ENCODE data around the gene AOC2. TPM values are rescaled to one million over a fixed set of nuclear protein-coding genes. Genes with fewer than 3 reads are reported as not detected.

AOC2 gene
- polyA plus RNA-seq, 1 donor (not counting 4 experiments of a cell fraction or from before 2014, with no cell fraction given), result 0.94 TPM

DNA sequence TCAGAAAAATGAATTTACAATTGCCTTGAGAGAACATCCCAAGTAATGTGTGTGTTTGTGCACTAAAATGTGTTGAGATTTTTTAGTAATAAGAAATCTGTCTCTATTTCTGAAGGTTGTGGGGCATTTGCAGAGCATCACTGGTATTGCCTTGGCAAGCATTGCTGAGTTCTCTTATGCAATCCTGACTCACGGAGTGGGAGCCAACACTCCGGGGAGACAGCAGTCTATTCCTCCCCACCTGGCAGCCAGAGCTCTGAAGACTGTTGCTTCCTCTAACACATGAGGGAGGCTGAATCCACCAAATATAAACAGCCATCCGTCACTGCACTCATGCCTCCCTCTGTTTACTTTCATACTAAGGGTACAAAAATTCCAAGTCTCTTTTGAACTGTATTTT lies 35.1 kb upstream of the AOC2 start:
- dilution Hi-C loops (cut with MboI; ENCODE audit: extremely low pct_ligation_motif_present, low sequenced_read_pairs), result no loop called here

DNA sequence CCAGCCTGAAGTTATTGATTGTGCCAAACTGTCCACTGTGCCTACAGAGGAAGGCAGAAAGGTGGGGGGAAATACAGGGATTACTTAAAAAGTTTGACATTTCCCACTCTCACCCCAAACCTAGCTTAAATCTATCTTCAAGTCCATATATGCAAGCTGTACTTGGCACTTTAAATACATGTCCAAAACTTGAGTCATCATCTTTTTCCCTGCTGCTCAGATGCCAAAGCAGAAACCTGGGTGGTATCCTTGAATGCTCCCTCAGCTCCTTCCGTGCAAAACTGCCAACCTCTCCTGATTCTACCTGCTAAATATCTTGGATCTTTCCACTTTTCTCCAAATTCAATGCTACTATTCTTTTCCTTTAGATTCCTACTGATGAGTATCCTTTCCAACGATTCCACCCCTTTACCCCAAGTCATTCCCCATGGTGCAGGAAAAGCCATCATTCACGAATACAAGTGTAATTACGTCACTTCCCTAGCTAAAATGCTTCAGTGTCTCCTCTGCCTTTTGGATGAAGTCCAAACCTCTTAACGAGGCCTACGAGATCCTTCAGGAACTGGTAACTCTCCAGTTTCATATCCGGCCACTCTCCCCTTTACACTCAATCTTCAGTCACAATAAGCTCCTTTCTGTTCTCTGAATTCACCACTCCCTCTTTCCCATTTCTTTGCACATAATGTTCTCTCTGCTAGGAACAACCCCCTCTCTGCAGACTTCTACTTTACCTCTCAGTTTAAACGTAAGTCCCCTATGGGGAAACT lies 29.6 kb upstream of the AOC2 start:
- dilution Hi-C loops (cut with MboI; ENCODE audit: extremely low pct_ligation_motif_present, low sequenced_read_pairs), result no loop called here

More for the DNA sequence above, 35.1 kb upstream of the AOC2 start:
- no peak for TF ChIP-seq EZH2 (IDR thresholded peaks at IDR 0.05; ENCODE audit: low read length)
- TF ChIP-seq, protein P1, sequence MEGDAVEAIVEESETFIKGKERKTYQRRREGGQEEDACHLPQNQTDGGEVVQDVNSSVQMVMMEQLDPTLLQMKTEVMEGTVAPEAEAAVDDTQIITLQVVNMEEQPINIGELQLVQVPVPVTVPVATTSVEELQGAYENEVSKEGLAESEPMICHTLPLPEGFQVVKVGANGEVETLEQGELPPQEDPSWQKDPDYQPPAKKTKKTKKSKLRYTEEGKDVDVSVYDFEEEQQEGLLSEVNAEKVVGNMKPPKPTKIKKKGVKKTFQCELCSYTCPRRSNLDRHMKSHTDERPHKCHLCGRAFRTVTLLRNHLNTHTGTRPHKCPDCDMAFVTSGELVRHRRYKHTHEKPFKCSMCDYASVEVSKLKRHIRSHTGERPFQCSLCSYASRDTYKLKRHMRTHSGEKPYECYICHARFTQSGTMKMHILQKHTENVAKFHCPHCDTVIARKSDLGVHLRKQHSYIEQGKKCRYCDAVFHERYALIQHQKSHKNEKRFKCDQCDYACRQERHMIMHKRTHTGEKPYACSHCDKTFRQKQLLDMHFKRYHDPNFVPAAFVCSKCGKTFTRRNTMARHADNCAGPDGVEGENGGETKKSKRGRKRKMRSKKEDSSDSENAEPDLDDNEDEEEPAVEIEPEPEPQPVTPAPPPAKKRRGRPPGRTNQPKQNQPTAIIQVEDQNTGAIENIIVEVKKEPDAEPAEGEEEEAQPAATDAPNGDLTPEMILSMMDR (optimal IDR thresholded peaks at IDR 0.05 in 1 of 3, IDR thresholded peaks at IDR 0.05 in 1 of 3, conservative IDR thresholded peaks at IDR 0.05 in 1 of 3; ENCODE audit: extremely low read depth in 1 of 3, insufficient read depth in 2 of 3, low read length in 3 of 3), result no peak
- Histone ChIP-seq H3K27me3 (ENCODE audit: control insufficient read depth, extremely low read depth, insufficient read depth, low read length) (no peaks in the 10 kb centered on the region), H3K4me1 (ENCODE audit: control insufficient read depth, extremely low read depth, insufficient read depth, low read length) (no peaks in the 10 kb centered on the region), H2AFZ (ENCODE audit: control insufficient read depth, low read length) (no peak overlapping the region), H3K4me3 (ENCODE audit: control insufficient read depth in 2 of 3, extremely low read depth in 1 of 3, insufficient read depth in 2 of 3, low read depth in 1 of 3, low read length in 3 of 3) (no peak overlapping the region), H3K36me3 (ENCODE audit: control insufficient read depth in 2 of 2, extremely low read depth in 1 of 2, insufficient read depth in 2 of 2, low read length in 2 of 2) (peaks cover 11 to 12% of the 10 kb centered on the region in 2 experiments), H4K20me1 (ENCODE audit: control insufficient read depth, extremely low read depth, insufficient read depth, low read length) (no peaks in the 10 kb centered on the region), H3K79me2 (ENCODE audit: control insufficient read depth, insufficient read depth, low read length) (no peaks in the 10 kb centered on the region), H3K9me3 (ENCODE audit: control insufficient read depth, low read depth, low read length) (no peaks in the 10 kb centered on the region), H3K27ac (ENCODE audit: control insufficient read depth, insufficient read depth, low read length) (no peak overlapping the region), H3K9me1 (ENCODE audit: control insufficient read depth, extremely low read depth, insufficient read depth, low read length) (peaks cover 2% of the 10 kb centered on the region), H3K9ac (ENCODE audit: control insufficient read depth, extremely low read depth, insufficient read depth, low read length) (peak overlapping the region; percentile 20), H3K4me2 (ENCODE audit: control insufficient read depth, extremely low read depth, insufficient read depth, low read depth, low read length) (no peak overlapping the region)
- DNase-seq (ENCODE audit: low read depth, low spot score), result no peak
- FAIRE-seq, result no peak

More for the DNA sequence above, 29.6 kb upstream of the AOC2 start:
- no peaks in the 10 kb centered on the region for H3K27me3 ChIP-seq (ENCODE audit: control insufficient read depth, extremely low read depth, insufficient read depth, low read length)
- H3K9me3 ChIP-seq (ENCODE audit: control insufficient read depth, low read depth, low read length), result no peaks in the 10 kb centered on the region
- no peak overlapping the region for H3K4me2 ChIP-seq (ENCODE audit: control insufficient read depth, extremely low read depth, insufficient read depth, low read depth, low read length)
- H3K4me1 ChIP-seq (ENCODE audit: control insufficient read depth, extremely low read depth, insufficient read depth, low read length), result no peaks in the 10 kb centered on the region
- peaks cover 42 to 57% of the 10 kb centered on the region in 2 experiments for H3K36me3 ChIP-seq (ENCODE audit: control insufficient read depth in 2 of 2, extremely low read depth in 1 of 2, insufficient read depth in 2 of 2, low read length in 2 of 2)
- H4K20me1 ChIP-seq (ENCODE audit: control insufficient read depth, extremely low read depth, insufficient read depth, low read length), result no peaks in the 10 kb centered on the region
- no peak overlapping the region for H2AFZ ChIP-seq (ENCODE audit: control insufficient read depth, low read length)
- no peak for DNase-seq (ENCODE audit: low read depth, low spot score)
- no peaks in the 10 kb centered on the region for H3K79me2 ChIP-seq (ENCODE audit: control insufficient read depth, insufficient read depth, low read length)
- H3K4me3 ChIP-seq (ENCODE audit: control insufficient read depth in 2 of 3, extremely low read depth in 1 of 3, insufficient read depth in 2 of 3, low read depth in 1 of 3, low read length in 3 of 3), result no peak overlapping the region
- no peak overlapping the region for H3K27ac ChIP-seq (ENCODE audit: control insufficient read depth, insufficient read depth, low read length)
- no peak overlapping the region for H3K9ac ChIP-seq (ENCODE audit: control insufficient read depth, extremely low read depth, insufficient read depth, low read length)
- peaks cover 2% of the 10 kb centered on the region for H3K9me1 ChIP-seq (ENCODE audit: control insufficient read depth, extremely low read depth, insufficient read depth, low read length)
- no peak for FAIRE-seq
- no peak for TF ChIP-seq EZH2 (IDR thresholded peaks at IDR 0.05; ENCODE audit: low read length)
- TF ChIP-seq, protein P1 (optimal IDR thresholded peaks at IDR 0.05 in 1 of 3, IDR thresholded peaks at IDR 0.05 in 1 of 3, conservative IDR thresholded peaks at IDR 0.05 in 1 of 3; ENCODE audit: extremely low read depth in 1 of 3, insufficient read depth in 2 of 3, low read length in 3 of 3), result no peak
